SK-N-SH (cell line): ENCODE measurements around the gene MRPS9. TPM values are rescaled to one million over a fixed set of nuclear protein-coding genes. Genes with fewer than 3 reads are reported as not detected.

ENCODE experiments used
- CTCF ChIA-PET: fragments of 300-600, 350-600 bp; formaldehyde crosslinking; extraction: SDS; loops from one replicate; lab custom pipeline; 2021; lab: Yijun Ruan, JAX
- POLR2A ChIA-PET: fragments of 350-600 bp; sonication (Branson Sonifier 250); formaldehyde crosslinking; extraction: SDS; loops from one replicate; lab custom pipeline; 2020; ENCODE audit warnings: antibody characterized with exemption, inconsistent platforms; lab: Yijun Ruan, JAX
- DNase-seq: peaks from one replicate; pipeline ENCODE4 v3.0.0; 2012
- H2AFZ ChIP-seq: fragments of 200-600 bp; sonication (generic); 2 replicates; pipeline ENCODE4 v1.8.1; 2016; ENCODE audit warnings: antibody characterized with exemption, mild to moderate bottlenecking, low read depth
- H3F3A ChIP-seq: fragments of 200-600 bp; sonication (generic); replicated peaks from 2 replicates; pipeline ENCODE3; 2016; ENCODE audit warnings: antibody characterized with exemption, mild to moderate bottlenecking; ENCODE audit not compliant: insufficient read depth
- H3K27ac ChIP-seq, 2 experiments: fragments of 200-500 bp in 1 of 2; fragments of 200-600 bp in 1 of 2; sonication (Bioruptor generic) in 1 of 2; sonication (generic), shearing (Covaris generic) in 1 of 2; 2 replicates each; pipeline versions ENCODE4 v1.5.1 to v1.6.1; 2014 to 2016; ENCODE audit warnings: low read depth in 2 of 2, inconsistent platforms in 1 of 2, low read length in 1 of 2, mild to moderate bottlenecking in 1 of 2, mixed read lengths in 1 of 2
- H3K27me3 ChIP-seq: fragments of 200-600 bp; sonication (generic), shearing (Covaris generic); 2 replicates; pipeline ENCODE4 v1.6.1; 2016; ENCODE audit warnings: mixed run types; ENCODE audit not compliant: insufficient read depth
- H3K36me3 ChIP-seq, 2 experiments: fragments of 200-500 bp in 1 of 2; fragments of 200-600 bp in 1 of 2; sonication (Bioruptor generic) in 1 of 2; sonication (generic) in 1 of 2; replicated peaks in 1 of 2; 2 replicates each; pipeline versions ENCODE3 to v1.5.1; 2014 to 2016; ENCODE audit warnings: low read length in 1 of 2, mild to moderate bottlenecking in 1 of 2; ENCODE audit not compliant: insufficient read depth in 2 of 2, control insufficient read depth in 1 of 2
- H3K4me1 ChIP-seq, 2 experiments: fragments of 200-500 bp in 1 of 2; fragments of 200-600 bp in 1 of 2; sonication (Bioruptor generic) in 1 of 2; sonication (generic), shearing (Covaris generic) in 1 of 2; 2 replicates each; pipeline versions ENCODE4 v1.5.1 to v1.6.1; 2014 to 2016; ENCODE audit warnings: low read depth in 1 of 2, low read length in 1 of 2, mixed run types in 1 of 2; ENCODE audit not compliant: insufficient read depth in 2 of 2, control insufficient read depth in 1 of 2
- H3K4me2 ChIP-seq: fragments of 200-600 bp; sonication (generic), shearing (Covaris generic); 2 replicates; pipeline ENCODE4 v1.6.1; 2017; ENCODE audit warnings: mixed run types
- H3K4me3 ChIP-seq, 2 experiments: fragments of 200-500 bp in 1 of 2; fragments of 200-600 bp in 1 of 2; sonication (Bioruptor generic) in 1 of 2; sonication (generic), shearing (Covaris generic) in 1 of 2; 2 replicates each; pipeline versions ENCODE4 v1.5.1 to v1.8.1; 2014 to 2016; ENCODE audit warnings: low read depth in 2 of 2, inconsistent platforms in 1 of 2, low read length in 1 of 2, mild to moderate bottlenecking in 1 of 2, mixed read lengths in 1 of 2, moderate library complexity in 1 of 2
- H3K79me2 ChIP-seq: fragments of 200-600 bp; sonication (generic); 2 replicates; pipeline ENCODE4 v1.8.1; 2017; ENCODE audit warnings: mild to moderate bottlenecking; ENCODE audit not compliant: insufficient read depth
- H3K9ac ChIP-seq: fragments of 200-600 bp; sonication (generic); 2 replicates; pipeline ENCODE4 v1.6.1; 2017; ENCODE audit warnings: mixed run types
- H3K9me2 ChIP-seq: fragments of 200-600 bp; sonication (generic); 2 replicates; pipeline ENCODE4 v1.6.1; 2017; ENCODE audit warnings: mixed run types
- H3K9me3 ChIP-seq: fragments of 200-600 bp; sonication (generic); 2 replicates; pipeline ENCODE4 v1.6.1; 2017; ENCODE audit warnings: mixed run types, mild to moderate bottlenecking, moderate library complexity
- H4K20me1 ChIP-seq: fragments of 200-600 bp; sonication (generic); 2 replicates; pipeline ENCODE4 v1.6.1; 2017; ENCODE audit warnings: mild to moderate bottlenecking, mixed run types; ENCODE audit not compliant: insufficient read depth
- CHD2 ChIP-seq: fragments of 150-350 bp; IDR thresholded peaks from 2 replicates; pipeline ENCODE4 v1.6.1; 2018; ENCODE audit warnings: low read length; ENCODE audit not compliant: partially characterized antibody
- FOXJ3 ChIP-seq: sonication (generic); formaldehyde crosslinking; IDR thresholded peaks from 2 replicates; pipeline ENCODE4 v1.5.1; 2020; ENCODE audit warnings: mild to moderate bottlenecking, missing genetic modification reagents
- GATA2 ChIP-seq: sonication (generic); formaldehyde crosslinking; IDR thresholded peaks from 2 replicates; pipeline ENCODE4 v1.5.0; 2020; ENCODE audit warnings: mild to moderate bottlenecking, missing genetic modification reagents
- NFIC ChIP-seq: IDR thresholded peaks from 2 replicates; pipeline ENCODE4 v1.4.0; 2012; ENCODE audit warnings: borderline replicate concordance
- PBX3 ChIP-seq: IDR thresholded peaks from 2 replicates; pipeline ENCODE4; 2012
- RAD21 ChIP-seq: IDR thresholded peaks from 2 replicates; pipeline ENCODE4 v1.6.1; 2012; ENCODE audit warnings: mild to moderate bottlenecking, low read length
- REST ChIP-seq: IDR thresholded peaks from 2 replicates; pipeline ENCODE4 v1.6.1; 2012; ENCODE audit warnings: mild to moderate bottlenecking, low read depth, low read length, moderate library complexity
- RFX5 ChIP-seq: IDR thresholded peaks from 2 replicates; pipeline ENCODE4 v1.6.1; 2012; ENCODE audit warnings: mild to moderate bottlenecking, improper control_type of control experiment, low read length
- SIN3A ChIP-seq: IDR thresholded peaks from 2 replicates; pipeline ENCODE4 v1.6.1; 2012; ENCODE audit warnings: low read depth, mild to moderate bottlenecking, low read length, moderate library complexity, borderline replicate concordance
- TEAD4 ChIP-seq: IDR thresholded peaks from 2 replicates; pipeline ENCODE4 v1.4.0; 2012; ENCODE audit warnings: mild to moderate bottlenecking, borderline replicate concordance; ENCODE audit not compliant: insufficient read depth
- USF1 ChIP-seq: IDR thresholded peaks from 2 replicates; pipeline ENCODE4 v1.4.0; 2012; ENCODE audit warnings: low read depth, borderline replicate concordance
- WGBS: methylation state at CpG from one replicate; pipeline ENCODE4 v1.1.6; 2017; ENCODE audit warnings: low lambda C conversion rate; 5-methylcytosine and 5-hydroxymethylcytosine counted together
- polyA plus RNA-seq, 3 experiments: library from polyadenylated mRNA; depleted of rRNA; stranded (reverse); fragments of >200 nt; gene quantifications; 2 replicates each; pipeline ENCODE4 v1.2.3, GENCODE V29; 2012
- TF ChIP-seq, protein P1 (sequence below): IDR thresholded peaks from 2 replicates; pipeline ENCODE4 v1.4.0; 2012; ENCODE audit warnings: low read depth, borderline replicate concordance

Gene MRPS9
- polyA plus RNA-seq, 1 of the 3 experiments (the other 2 are of a cell fraction) = 31.8 TPM

DNA sequence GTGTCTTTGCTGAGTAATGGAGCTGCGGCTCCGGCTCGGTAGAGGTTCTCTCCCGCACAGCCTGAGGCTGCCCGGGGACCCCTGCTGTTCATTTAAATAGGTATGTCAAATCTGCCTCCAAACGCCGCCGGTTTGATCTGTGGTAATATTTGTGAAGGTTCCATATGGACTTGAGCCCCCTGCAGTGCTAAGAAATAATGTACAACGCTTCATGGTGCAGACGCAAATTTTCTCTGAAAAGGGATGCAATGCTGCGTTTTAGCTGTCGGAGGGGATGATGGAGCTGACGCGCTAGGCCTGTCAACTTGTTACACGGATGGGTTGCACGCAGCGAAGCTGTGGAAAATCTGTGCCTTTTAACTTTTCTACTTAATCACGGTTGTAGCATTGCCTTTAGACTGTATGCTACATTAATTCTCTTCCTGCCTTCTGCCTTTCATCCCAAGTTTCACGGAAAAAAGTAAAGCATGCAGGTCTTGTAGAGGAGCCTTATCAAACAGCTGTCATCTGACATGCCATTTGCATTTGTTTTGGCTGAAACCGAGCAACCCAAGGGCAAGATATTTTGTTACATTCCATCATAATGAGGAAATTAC, 43.2 kb downstream of the MRPS9 start (continued):
- TF ChIP-seq, protein P1, sequence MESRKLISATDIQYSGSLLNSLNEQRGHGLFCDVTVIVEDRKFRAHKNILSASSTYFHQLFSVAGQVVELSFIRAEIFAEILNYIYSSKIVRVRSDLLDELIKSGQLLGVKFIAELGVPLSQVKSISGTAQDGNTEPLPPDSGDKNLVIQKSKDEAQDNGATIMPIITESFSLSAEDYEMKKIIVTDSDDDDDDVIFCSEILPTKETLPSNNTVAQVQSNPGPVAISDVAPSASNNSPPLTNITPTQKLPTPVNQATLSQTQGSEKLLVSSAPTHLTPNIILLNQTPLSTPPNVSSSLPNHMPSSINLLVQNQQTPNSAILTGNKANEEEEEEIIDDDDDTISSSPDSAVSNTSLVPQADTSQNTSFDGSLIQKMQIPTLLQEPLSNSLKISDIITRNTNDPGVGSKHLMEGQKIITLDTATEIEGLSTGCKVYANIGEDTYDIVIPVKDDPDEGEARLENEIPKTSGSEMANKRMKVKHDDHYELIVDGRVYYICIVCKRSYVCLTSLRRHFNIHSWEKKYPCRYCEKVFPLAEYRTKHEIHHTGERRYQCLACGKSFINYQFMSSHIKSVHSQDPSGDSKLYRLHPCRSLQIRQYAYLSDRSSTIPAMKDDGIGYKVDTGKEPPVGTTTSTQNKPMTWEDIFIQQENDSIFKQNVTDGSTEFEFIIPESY = no peak
- no peak for TF ChIP-seq PBX3
- no peak for TF ChIP-seq GATA2 (CRISPR knock-in tag)
- TF ChIP-seq, all 33 proteins: peak for 0

DNA sequence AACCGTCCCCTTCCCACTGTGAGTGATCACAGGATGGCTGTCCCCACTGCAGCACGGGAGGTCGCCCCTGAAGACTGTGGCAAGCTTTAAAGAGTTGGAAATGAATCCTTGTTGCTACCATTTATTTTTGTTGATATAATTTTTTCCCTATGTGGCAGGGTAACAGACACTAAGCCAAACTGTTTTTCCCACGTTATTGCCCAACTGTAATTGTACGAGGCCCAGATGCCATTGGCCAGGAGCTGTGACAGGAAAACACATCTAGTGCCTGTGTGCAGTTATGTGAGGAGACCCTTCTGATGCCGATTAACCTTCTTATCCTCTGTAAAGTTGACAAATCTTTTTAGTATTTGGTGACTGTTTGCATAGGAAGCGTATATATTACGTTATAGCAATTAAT, 44.2 kb downstream of the MRPS9 start:
- H3K27me3 ChIP-seq = no peaks in the 10 kb centered on the region
- H3K9ac ChIP-seq = no peak overlapping the region
- no peak overlapping the region for H2AFZ ChIP-seq
- 87% methylated on average over 7 of the region's 8 CpGs for WGBS
- POLR2A ChIA-PET = no interaction called here
- no peaks in the 10 kb centered on the region for H3K79me2 ChIP-seq
- H3K36me3 ChIP-seq = peaks cover 0 to 8% of the 10 kb centered on the region in 2 experiments
- no peak for DNase-seq
- H3K27ac ChIP-seq = no peak overlapping the region
- TF ChIP-seq FOXJ3 (CRISPR knock-in tag) (no peak), CHD2 (no peak), TEAD4 (no peak), SIN3A (no peak), RFX5 (no peak), NFIC (no peak), RAD21 (no peak), REST (no peak), USF1 (no peak)
- TF ChIP-seq, protein P1 = no peak
- TF ChIP-seq, all 33 proteins: peak for 0
- Histone ChIP-seq H3K4me2 (no peak overlapping the region), H4K20me1 (no peaks in the 10 kb centered on the region), H3K9me3 (no peaks in the 10 kb centered on the region), H3K9me2 (no peaks in the 10 kb centered on the region), H3K4me1 (peaks cover 4 to 5% of the 10 kb centered on the region in 2 experiments; a peak in 2 of 4 replicates), H3K4me3 (no peak overlapping the region), H3F3A (peaks cover 8% of the 10 kb centered on the region)
- CTCF ChIA-PET = no interaction called here
